ENCODE measurements around the gene VASP. TPM values are rescaled to one million over a fixed set of nuclear protein-coding genes. Genes with fewer than 3 reads are reported as not detected.
A peak's percentile ranks its signal among the peaks of the same experiment; 100 is the strongest.

Gene VASP
- total RNA-seq, 1 experiment from 2014 or later: 144 TPM

- Mint-ChIP-seq H3K9me3 (no peaks in the 10 kb centered on the region), H3K4me3 (no peak overlapping the region), H3K4me1 (peaks cover 7% of the 10 kb centered on the region; the same call in 1 of the 2 replicates), H3K27ac (no peak overlapping the region; the same call in 1 of the 2 replicates), H3K27me3 (ENCODE audit: low read depth) (no peaks in the 10 kb centered on the region), H3K36me3 (peaks cover 43% of the 10 kb centered on the region)
- TF ChIP-seq, protein P1, sequence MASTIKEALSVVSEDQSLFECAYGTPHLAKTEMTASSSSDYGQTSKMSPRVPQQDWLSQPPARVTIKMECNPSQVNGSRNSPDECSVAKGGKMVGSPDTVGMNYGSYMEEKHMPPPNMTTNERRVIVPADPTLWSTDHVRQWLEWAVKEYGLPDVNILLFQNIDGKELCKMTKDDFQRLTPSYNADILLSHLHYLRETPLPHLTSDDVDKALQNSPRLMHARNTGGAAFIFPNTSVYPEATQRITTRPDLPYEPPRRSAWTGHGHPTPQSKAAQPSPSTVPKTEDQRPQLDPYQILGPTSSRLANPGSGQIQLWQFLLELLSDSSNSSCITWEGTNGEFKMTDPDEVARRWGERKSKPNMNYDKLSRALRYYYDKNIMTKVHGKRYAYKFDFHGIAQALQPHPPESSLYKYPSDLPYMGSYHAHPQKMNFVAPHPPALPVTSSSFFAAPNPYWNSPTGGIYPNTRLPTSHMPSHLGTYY (CRISPR knock-in tag; IDR thresholded peaks at IDR 0.05): no peak
- CTCF ChIA-PET: interaction anchor here (0.8 to 1.8 kb wide), 6 partner anchors 17 to 94 kb away, joined by 3 to 7 read pairs (median 5); no protein-coding TSS in a partner anchor
- POLR2A ChIA-PET: interaction anchor here (0.6 kb wide), 1 partner anchor 15 kb away, joined by 5 read pairs; no protein-coding TSS in a partner anchor
- no peak for DNase-seq (ENCODE audit: low spot score)
- no peak for ATAC-seq
These were observed 15.0 kb downstream of the VASP start for GRCh38 chr19:45522010-45522941.

- Mint-ChIP-seq H3K27ac (peak overlapping the region; percentile 91), H3K4me3 (no peak overlapping the region), H3K4me1 (peaks cover 15% of the 10 kb centered on the region), H3K36me3 (peaks cover 31% of the 10 kb centered on the region), H3K9me3 (no peaks in the 10 kb centered on the region), H3K27me3 (ENCODE audit: low read depth) (no peaks in the 10 kb centered on the region; the same call in 1 of the 2 replicates)
- DNase-seq (ENCODE audit: low spot score) (peak; percentile 85), ATAC-seq (peak; percentile 82)
- TF ChIP-seq, protein P2, sequence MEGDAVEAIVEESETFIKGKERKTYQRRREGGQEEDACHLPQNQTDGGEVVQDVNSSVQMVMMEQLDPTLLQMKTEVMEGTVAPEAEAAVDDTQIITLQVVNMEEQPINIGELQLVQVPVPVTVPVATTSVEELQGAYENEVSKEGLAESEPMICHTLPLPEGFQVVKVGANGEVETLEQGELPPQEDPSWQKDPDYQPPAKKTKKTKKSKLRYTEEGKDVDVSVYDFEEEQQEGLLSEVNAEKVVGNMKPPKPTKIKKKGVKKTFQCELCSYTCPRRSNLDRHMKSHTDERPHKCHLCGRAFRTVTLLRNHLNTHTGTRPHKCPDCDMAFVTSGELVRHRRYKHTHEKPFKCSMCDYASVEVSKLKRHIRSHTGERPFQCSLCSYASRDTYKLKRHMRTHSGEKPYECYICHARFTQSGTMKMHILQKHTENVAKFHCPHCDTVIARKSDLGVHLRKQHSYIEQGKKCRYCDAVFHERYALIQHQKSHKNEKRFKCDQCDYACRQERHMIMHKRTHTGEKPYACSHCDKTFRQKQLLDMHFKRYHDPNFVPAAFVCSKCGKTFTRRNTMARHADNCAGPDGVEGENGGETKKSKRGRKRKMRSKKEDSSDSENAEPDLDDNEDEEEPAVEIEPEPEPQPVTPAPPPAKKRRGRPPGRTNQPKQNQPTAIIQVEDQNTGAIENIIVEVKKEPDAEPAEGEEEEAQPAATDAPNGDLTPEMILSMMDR (IDR thresholded peaks at IDR 0.05): peak; percentile 91
- TF ChIP-seq, protein P3, sequence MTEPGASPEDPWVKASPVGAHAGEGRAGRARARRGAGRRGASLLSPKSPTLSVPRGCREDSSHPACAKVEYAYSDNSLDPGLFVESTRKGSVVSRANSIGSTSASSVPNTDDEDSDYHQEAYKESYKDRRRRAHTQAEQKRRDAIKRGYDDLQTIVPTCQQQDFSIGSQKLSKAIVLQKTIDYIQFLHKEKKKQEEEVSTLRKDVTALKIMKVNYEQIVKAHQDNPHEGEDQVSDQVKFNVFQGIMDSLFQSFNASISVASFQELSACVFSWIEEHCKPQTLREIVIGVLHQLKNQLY (CRISPR knock-in tag; IDR thresholded peaks at IDR 0.05): no peak
- ChIA-PET CTCF (interaction anchor here (0.9 to 1.2 kb wide), 3 partner anchors 29 to 154 kb away, joined by 3 to 4 read pairs (median 3); no protein-coding TSS in a partner anchor), POLR2A (no interaction called here)
These were observed 16.5 kb downstream of the VASP start for GRCh38 chr19:45523642-45524256.

DNA sequence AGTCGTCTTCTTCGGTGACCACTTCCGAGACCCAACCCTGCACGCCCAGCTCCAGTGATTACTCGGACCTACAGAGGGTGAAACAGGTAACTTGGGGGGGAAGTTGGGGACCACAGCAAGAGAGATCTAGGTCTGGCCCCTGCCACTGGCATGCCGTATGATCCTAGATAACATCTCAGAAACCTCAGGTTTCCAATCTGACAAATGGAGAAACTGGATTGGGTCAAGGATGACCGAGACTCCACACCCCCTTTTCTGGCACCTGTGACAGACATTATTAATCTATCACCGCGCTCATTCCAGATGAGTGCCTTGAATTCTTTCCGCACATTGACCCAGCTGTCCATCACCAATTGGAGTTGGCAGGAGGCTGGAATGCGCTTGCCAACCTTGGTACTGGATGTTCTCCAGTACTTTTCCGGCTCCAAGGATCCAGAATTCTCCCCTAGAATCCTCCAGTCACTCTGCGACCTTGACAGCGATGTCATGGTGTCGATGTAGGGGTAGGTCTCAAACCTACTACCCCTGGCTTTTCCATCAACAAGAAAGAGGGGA lies 17.4 kb downstream of the VASP start:
- CTCF ChIA-PET: interaction anchor here (0.6 to 1.2 kb wide), 4 partner anchors 15 to 153 kb away, joined by 3 to 4 read pairs (median 3); no protein-coding TSS in a partner anchor
- ATAC-seq: no peak
- no peak for TF ChIP-seq TEAD1 (CRISPR knock-in tag; IDR thresholded peaks at IDR 0.05)
- TF ChIP-seq FOXP1 (CRISPR knock-in tag; IDR thresholded peaks at IDR 0.05; ENCODE audit: borderline replicate concordance): no peak
- TF ChIP-seq, protein P4, sequence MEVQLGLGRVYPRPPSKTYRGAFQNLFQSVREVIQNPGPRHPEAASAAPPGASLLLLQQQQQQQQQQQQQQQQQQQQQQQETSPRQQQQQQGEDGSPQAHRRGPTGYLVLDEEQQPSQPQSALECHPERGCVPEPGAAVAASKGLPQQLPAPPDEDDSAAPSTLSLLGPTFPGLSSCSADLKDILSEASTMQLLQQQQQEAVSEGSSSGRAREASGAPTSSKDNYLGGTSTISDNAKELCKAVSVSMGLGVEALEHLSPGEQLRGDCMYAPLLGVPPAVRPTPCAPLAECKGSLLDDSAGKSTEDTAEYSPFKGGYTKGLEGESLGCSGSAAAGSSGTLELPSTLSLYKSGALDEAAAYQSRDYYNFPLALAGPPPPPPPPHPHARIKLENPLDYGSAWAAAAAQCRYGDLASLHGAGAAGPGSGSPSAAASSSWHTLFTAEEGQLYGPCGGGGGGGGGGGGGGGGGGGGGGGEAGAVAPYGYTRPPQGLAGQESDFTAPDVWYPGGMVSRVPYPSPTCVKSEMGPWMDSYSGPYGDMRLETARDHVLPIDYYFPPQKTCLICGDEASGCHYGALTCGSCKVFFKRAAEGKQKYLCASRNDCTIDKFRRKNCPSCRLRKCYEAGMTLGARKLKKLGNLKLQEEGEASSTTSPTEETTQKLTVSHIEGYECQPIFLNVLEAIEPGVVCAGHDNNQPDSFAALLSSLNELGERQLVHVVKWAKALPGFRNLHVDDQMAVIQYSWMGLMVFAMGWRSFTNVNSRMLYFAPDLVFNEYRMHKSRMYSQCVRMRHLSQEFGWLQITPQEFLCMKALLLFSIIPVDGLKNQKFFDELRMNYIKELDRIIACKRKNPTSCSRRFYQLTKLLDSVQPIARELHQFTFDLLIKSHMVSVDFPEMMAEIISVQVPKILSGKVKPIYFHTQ (CRISPR knock-in tag; IDR thresholded peaks at IDR 0.05): no peak
- TF ChIP-seq STAT6 (CRISPR knock-in tag; conservative IDR thresholded peaks at IDR 0.05; ENCODE audit: low read depth): no peak
- no peak for TF ChIP-seq ZNF263 (CRISPR knock-in tag; IDR thresholded peaks at IDR 0.05; ENCODE audit: low read depth)
- TF ChIP-seq, protein P5, sequence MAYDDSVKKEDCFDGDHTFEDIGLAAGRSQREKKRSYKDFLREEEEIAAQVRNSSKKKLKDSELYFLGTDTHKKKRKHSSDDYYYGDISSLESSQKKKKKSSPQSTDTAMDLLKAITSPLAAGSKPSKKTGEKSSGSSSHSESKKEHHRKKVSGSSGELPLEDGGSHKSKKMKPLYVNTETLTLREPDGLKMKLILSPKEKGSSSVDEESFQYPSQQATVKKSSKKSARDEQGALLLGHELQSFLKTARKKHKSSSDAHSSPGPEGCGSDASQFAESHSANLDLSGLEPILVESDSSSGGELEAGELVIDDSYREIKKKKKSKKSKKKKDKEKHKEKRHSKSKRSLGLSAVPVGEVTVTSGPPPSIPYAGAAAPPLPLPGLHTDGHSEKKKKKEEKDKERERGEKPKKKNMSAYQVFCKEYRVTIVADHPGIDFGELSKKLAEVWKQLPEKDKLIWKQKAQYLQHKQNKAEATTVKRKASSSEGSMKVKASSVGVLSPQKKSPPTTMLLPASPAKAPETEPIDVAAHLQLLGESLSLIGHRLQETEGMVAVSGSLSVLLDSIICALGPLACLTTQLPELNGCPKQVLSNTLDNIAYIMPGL (CRISPR knock-in tag; IDR thresholded peaks at IDR 0.05): no peak
- TF ChIP-seq ZNF425 (CRISPR knock-in tag; conservative IDR thresholded peaks at IDR 0.05): no peak

More for the DNA sequence above, 17.4 kb downstream of the VASP start:
- H3K4me1 Mint-ChIP-seq: peaks cover 19% of the 10 kb centered on the region
- no peak overlapping the region for H3K4me3 Mint-ChIP-seq
- H3K27ac Mint-ChIP-seq: no peak overlapping the region
- H3K9me3 Mint-ChIP-seq: no peaks in the 10 kb centered on the region
- POLR2A ChIA-PET: interaction anchor here (0.7 kb wide), 1 partner anchor 102 kb away, joined by 4 read pairs; no protein-coding TSS in a partner anchor
- H3K36me3 Mint-ChIP-seq: peaks cover 31% of the 10 kb centered on the region
- H3K27me3 Mint-ChIP-seq (ENCODE audit: low read depth): peaks cover 7% of the 10 kb centered on the region
- DNase-seq (ENCODE audit: low spot score): no peak

Data from WTC11 (cell line).